Activated CD8-positive, alpha-beta memory T cell treated with anti-CD3 and anti-CD28 coated beads, Interleukin-2, amount 50 U/mL, for 1 hour (primary cell): Measurements from ENCODE around the gene PHF23.
A peak's percentile ranks its signal among the peaks of the same experiment; 100 is the strongest.

Source experiments
- DNase-seq: peaks from one replicate; pipeline ENCODE4 v3.0.0-alpha.2; 2020; ENCODE audit errors: extremely low read depth

The PHF23 gene

GRCh38 chr17:7237761-7238419, 1.4 kb downstream of the PHF23 start:
- peak; percentile 49 for DNase-seq

DNA sequence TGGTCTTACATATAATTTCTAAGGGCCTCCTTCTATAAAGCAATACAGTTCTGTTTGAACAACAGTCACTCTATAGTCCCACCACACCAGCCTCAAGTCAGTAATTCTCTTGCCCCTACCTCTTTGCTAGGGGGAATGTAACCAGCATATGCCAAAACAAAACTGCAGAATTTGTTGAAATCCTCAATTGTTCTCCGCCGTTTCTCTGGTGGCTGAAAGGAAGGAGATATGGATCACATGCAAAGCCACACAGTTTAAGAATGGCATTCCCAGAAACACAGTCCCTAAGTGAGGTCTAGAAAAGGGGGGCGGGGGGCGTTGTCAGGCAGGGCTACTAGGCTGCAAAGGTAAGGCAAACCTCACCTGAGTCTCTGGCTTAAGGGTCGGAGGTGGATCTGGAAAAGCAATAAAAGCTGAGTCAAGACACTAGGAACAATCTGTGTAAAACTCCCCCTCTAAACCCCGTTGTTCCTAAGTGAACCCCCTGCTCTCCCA, 1.9 kb downstream of the PHF23 start:
- no peak for DNase-seq

GRCh38 chr17:7236808-7237207, 2.4 kb downstream of the PHF23 start:
- DNase-seq: no peak

DNA sequence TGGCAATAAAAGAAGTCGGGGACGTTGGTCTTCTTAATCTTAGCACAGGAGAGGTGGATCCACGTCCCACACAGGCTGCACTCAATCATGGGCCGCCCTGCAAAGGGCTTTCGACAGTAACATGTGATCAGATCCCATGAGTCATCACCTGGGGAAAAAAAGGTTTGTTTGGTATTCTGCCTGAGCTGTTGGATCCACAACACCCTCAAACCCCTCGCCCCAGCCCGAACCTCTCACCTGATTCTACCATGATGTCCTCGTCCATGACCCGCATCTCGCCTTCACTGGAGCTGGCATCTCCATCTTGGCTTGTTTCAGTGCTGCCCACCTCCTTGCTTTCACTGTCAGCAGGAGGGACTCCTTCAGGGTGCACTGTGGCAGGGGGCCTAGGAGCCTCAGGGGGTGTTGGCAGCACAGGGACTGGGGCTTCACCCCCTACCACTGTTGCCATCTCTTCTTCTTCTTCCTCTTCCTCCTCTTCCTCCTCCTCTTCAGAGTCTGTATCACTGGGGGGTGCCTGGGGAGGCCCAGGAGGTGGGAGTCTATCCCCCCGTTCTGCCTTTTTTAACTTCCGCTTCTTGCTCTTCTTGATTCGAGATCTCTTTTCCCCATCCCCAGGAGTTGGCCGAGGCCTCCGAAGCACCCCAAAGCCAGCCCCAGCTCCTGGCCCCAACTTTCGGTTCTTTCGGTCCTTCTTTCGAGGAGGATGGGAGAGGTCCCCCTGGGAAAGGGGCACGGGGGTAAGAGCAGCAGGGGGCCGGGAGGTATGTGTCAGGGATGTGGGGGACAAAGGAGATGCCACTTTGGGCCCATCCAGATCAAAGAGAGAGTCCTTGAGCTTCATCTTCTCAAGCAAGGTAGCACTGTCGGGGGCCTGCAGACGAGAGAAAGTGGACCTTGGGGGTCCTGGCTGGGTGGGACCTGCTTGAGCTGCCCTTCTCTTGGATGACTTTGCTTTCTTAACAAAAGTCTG, 3.3 kb downstream of the PHF23 start:
- no peak for DNase-seq

DNA sequence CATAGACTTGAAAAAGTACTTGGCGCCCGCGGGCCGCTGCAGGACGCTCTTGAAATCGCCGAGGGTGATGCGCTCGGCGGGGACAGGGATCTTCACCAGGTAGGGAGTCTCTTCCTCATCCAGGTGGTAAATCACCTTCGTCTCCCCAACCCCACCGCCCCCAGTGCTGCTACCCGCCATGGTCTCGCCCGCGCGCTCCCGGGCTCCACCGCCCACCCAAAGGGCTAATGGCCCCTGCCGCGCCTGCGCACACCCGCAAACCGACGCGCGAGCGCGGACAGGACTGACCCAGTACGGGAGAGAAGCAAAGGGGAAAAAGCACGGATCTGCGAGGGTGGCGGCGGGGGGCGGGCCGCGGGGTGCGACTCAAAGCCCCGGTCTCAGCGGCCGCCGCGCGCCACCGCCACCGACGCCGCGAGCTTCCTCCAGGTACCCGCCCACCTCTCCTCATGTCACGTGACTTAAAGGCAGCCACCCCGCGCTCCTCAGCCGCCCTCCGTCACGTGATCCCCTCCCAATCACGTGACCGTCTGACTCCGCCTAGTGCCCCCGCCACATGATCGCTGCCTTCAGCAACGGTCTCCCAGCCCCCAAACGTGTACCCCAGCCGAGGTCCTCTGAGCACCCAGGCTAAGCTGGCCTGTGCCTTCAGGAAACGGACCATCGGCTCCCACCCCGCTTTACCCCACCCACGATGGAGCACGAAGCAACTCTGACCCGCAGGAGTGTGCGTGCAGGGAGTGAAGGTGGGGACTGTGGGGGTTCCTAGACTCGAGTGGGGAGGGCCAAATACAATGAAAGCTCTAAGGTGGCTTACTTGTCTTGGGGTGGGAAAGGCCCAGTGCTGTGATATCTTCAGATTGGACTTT, 4.9 kb downstream of the PHF23 start, which contains the start of gene DVL2:
Gene DVL2 (minus strand): TSS at position 435 of the 869 bp plus-strand sequence. CDS start 255 bp downstream, at position 180.
- peak; percentile 86 for DNase-seq

DNA sequence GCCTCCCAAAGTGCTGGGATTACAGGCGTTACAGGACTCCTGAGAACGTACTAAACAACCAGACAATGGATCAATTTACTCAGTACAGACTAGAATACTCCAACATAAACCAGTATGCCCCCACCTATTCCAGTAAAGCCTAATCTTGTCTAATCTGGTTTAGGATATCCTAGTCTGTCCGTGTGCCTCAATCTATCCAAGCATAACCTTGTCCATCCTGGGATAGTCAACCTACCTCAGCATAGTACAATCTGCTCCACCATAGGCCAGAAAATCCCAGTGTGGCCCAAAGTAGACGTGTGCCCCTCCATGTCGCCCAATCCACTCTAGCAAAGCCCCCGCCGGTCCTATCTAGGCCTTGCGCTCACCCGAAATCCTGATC, 5.6 kb downstream of the PHF23 start:
- DNase-seq: no peak

DNA sequence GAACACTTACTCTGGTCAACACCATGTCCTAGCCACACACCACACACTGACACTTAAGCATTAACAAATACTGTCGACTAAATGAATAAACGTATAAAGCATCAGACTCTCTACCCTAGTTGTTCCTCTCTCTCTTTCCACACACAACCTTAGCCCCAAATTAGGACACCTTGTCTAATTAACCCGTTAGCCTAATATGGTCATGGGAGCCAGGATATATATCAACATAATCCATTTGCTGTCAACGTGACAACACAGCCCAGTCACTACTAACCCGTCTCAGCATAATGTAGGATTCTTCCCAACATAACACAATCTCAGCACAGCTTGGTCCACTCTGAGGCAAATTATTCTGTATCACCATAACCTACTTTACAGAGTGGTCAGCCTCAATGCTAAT, 7.1 kb downstream of the PHF23 start:
- no peak for DNase-seq

- no peak for DNase-seq
Measured at GRCh38 chr17:7229504-7229903, 9.8 kb downstream of the PHF23 start.

- no peak for DNase-seq
Measured at GRCh38 chr17:7228920-7229319, 10.3 kb downstream of the PHF23 start.

DNA sequence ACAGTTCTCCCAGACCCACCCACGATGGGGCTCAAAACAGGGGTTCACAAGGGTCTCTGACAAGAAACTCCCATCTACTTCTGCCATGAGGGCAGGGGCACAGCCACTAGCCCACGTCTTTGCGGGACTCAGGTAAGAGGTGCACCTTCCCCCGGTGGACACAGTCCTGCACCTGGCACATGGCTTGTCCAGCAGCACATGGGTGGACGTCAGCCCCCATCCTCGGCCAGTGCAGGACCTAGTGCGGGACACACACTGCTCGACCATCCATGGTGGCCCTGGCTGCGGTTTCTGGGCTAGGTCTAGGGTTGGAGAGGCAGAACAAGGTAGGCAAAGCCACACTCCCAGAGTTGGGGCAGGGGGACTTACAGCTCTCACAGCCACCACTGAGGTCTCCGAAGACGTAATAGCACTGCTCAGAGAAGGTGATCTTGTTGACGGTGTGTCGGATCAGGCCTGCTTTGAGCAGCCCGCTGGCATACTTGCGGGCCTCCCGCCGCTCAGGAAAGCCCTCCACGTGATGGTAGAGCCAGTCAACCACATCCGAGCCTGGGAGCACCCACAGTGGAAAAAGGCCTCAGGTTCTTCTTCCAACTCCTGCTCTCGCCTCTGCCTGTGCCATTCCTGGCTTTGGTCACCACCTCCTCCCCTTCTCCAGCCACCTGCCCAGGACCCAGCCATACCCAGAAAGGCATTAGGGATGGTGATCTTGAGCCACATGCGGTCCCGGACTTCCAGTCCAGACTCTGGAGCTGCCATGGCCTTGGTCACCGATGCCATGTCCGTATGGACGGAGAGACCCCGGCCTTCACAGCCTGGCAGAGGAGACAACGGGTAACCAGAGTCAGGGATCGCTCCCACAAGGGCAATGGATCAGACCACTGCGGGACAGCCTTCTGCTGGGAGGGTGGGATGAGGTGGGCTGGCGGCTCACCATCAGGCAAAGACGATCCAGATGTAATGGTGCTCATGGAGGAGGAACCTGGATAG, 12.2 kb downstream of the PHF23 start:
- DNase-seq: no peak

GRCh38 chr17:7225711-7226331, 13.4 kb downstream of the PHF23 start:
- no peak for DNase-seq

DNA sequence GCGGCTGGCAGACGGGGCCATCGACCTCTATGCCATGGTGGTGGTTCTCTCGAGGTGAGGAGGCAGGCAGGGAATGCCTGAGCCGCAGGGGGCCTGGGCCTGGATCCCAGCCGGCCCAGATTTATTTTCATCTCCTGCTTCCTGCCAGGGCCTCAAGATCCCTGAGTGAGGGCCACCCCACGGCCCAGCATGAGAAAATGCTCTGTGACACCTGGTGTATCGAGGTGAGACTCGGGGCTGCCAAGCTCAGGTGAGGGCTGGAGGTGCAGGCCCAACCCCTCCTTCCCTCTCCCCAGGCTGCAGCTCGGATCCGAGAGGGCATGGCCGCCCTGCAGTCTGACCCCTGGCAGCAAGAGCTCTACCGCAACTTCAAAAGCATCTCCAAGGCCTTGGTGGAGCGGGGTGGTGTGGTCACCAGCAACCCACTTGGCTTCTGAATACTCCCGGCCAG, 14.6 kb downstream of the PHF23 start:
- DNase-seq: no peak

DNA sequence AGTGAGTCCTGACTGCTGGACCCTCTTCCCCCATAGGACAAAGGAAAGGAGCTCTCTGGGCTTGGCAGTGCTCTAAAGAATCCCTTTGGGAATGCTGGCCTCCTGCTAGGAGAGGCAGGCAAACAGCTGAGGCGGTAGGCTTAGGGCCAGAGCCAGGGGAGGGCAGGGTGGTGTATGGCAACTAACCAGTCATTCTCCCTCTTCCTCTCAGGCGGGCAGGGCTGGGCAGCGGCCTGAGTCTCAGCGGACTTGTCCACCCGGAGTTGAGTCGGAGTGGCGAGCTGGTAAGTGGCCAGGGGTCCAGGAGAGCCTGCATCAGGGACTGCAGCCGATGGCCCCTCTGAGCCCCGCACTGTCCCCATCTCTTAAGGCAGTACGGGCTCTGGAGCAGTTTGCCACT, 15.1 kb downstream of the PHF23 start:
- DNase-seq: no peak

- DNase-seq: no peak
Measured at GRCh38 chr17:7223375-7223774, 15.9 kb downstream of the PHF23 start.

DNA sequence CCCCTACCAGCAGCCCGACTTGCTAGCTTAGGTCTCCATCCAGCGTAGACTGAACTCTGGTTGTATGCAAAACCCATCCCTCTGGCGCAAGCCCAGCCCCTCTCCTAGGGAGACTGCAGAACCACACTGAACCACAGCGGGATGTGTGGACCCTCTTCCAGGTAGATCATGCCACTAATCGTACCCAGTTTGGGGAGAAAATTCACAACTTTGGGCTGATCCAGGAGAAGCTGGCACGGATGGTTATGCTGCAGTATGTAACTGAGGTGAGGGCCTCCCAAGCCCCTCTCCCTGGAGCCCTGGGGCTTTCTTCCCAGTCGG, 16.3 kb downstream of the PHF23 start:
- DNase-seq: no peak

GRCh38 chr17:7222093-7222971, 16.9 kb downstream of the PHF23 start:
- no peak for DNase-seq

DNA sequence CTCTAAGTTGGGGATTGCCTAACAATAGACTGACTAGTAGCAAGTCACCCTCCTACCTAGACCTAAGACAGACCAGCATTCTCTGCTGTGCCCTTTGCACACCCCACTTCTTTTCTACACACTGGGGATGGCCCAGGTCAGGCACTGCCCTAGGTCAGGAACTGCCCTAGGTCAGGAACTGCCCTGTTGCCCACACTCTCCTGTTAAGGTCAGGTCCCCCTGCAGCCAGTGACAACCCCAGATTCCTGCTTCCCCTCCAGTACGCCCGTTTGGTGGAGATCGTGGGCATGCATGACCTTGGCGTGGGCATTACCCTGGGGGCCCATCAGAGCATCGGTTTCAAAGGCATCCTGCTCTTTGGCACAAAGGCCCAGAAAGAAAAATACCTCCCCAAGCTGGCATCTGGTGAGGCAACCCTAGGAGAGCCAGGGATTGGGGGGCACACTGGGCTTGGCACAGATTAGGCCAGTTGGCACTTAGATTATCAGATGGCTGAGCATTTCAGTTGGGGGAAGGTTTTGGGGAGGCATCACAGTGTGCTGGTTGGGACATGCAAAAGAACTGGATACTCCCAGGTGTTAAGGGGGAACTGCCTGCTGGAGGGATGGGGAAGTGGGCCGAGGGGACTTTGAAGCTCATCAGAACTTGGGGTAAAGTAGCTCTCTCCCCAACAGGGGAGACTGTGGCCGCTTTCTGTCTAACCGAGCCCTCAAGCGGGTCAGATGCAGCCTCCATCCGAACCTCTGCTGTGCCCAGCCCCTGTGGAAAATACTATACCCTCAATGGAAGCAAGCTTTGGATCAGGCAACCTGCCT, 17.8 kb downstream of the PHF23 start:
- no peak for DNase-seq

DNA sequence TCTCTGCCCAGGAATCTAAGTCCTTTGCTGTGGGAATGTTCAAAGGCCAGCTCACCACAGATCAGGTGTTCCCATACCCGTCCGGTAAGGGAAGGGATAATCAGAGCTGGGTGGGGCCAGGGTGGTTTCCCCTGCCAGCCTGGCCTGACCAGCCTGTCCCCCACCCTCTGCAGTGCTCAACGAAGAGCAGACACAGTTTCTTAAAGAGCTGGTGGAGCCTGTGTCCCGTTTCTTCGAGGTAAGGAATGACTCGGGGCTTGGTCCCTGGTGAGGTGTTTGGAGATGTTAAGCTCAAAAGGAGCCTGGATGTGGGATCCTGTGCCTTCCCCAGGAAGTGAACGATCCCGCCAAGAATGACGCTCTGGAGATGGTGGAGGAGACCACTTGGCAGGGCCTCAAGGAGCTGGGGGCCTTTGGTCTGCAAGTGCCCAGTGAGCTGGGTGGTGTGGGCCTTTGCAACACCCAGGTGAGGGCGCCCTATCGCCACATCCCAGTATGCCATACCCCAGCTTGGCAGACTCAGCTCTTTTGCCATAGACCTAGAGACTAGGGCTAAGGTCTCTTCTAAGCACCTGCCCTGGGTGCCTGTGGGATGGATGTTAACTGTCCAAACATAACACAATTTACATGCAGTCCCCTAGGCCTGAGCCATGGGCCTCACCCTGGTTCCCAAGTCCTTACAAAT, 18.5 kb downstream of the PHF23 start:
- DNase-seq: no peak
